GM21737 (cell line): ENCODE measurements around the gene KIAA1671.

Source experiments
- ATAC-seq: cut with Tn5 transposase; IDR thresholded peaks from one replicate; pipeline ENCODE4 v1.9.1; 2021; ENCODE audit warnings: mild to moderate bottlenecking, moderate library complexity; ENCODE audit not compliant: unreplicated experiment

The KIAA1671 gene

GRCh38 chr22:24950272-24950902 is 2.1 kb upstream of the KIAA1671 start:
- no peak for ATAC-seq

GRCh38 chr22:24952837-24953383 is 394 bp downstream of the KIAA1671 start:
- no peak for ATAC-seq

DNA sequence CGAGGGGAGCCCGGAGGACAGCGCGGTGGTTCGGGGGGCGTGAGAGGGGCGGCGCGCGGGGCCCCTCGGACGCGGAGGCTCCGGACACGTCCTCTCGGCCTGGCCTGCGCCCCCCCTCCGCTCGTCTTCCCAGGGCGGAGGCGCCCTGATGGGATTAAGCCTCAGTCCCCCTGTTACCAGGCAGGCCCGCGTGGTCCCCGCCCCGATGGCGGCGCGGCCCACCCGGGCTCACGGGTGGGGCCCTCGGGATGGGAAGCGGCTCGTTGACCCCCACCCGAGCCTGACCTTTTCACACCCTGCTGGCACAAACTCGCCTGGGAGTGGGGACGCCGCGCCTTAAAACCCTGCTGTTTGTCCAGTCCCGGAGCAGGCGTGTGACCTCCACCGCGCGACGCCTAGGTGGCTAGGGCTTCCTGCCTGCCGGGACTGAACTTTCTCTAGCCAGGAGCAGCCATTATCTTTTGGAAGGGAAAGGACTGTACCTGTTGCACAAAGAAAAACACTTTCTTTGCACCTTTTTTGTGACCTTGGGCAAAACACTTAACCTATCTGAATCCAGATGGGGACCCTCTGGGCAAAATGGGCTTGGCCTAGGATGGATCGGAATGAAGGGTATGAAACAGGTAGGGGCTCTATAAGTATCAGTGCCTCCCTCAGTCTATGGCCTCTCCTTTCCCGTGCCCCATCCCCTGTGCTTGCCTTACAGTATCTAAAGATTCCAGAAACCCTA is 1.0 kb downstream of the KIAA1671 start:
- no peak for ATAC-seq

DNA sequence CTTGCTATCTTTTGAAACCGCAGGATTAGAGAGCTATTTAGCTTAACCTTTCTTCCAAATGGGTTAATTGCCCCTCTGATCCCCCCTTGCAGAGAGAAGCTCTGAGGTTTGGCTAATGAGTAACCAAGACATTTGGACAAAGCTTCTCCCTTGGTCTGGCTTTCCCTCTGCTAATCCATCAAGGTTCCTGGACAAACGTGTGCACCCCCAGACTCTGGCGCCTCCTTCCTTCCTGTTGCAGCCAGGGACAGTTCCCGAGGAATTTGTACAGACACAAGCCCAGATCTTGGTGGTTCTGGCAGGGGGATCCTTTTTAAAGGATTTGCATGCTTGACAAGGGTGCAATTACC is 1.6 kb downstream of the KIAA1671 start:
- ATAC-seq = no peak

DNA sequence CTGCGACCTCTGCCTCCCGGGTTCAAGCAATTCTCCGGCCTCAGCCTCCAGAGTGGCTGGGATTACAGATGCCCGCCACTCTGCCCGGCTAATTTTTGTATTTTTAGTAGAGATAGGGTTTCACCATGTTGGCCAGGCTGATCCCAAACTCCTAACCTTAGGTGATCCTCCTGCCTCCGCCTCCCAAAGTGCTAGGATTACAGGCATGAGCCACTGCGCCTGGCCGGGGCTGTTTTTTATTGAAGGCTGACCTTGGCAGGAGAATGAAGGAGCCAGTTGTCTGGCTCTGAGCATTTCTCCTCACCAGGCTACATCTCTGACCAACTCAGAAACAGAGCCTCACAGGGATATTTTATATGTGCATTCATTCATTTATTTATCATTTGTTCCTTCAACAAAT is 2.3 kb downstream of the KIAA1671 start:
- ATAC-seq = no peak

- ATAC-seq = no peak
Observed at GRCh38 chr22:24957043-24957442, 4.5 kb downstream of the KIAA1671 start.

DNA sequence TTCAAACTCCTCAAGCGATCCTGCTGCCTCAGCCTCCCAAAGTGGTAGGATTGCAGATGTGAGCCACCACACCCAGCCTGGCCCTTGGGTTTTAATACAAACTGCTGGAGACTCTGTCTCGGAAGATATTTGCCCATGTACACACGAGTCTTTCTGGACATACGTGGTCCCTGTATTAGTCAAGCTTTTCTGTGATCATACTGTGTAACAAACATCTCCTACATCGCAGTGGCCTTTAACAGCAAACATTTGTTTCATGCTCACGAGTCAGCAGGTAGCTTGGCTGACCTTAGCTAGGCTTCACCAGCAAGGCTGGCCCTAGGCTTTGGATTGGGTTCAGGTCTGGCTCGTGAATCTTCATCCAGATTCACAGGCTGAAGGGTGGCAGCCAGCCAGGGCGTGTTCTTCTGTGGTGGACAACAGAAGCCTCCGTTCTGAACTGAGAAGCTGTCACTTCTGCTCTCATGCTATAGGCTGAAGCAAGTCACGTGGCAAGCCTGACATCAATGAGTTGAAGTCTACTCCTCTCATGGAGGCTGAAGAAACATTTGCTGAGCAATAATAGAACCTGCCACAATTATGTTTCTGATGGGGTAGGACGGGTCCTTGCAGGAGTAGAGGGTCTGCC is 8.8 kb downstream of the KIAA1671 start:
- ATAC-seq = no peak

DNA sequence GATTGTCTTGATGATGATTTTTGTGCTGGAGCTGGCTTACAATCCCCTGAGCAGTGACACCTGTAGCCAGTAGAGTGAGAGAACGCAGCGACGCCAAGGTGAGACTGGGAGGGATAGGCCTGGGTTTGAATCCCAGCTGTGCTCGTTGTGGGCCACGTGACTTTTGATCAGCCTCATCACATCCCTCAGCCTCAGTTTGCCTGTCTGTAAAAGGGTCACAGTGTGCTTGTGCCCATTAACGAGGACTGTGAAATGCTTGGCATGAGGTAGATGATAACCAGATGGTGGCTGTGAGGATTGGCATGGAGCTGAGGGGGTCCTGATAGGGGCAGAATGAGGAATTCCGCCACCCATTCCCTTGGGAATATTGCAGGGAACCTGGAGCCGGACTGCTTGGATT is 9.6 kb downstream of the KIAA1671 start:
- ATAC-seq = no peak

GRCh38 chr22:24962835-24963234 is 10.3 kb downstream of the KIAA1671 start:
- ATAC-seq = no peak

- no peak for ATAC-seq
Observed at GRCh38 chr22:24964441-24964840, 11.9 kb downstream of the KIAA1671 start.

GRCh38 chr22:24965822-24966626 is 13.5 kb downstream of the KIAA1671 start:
- no peak for ATAC-seq

DNA sequence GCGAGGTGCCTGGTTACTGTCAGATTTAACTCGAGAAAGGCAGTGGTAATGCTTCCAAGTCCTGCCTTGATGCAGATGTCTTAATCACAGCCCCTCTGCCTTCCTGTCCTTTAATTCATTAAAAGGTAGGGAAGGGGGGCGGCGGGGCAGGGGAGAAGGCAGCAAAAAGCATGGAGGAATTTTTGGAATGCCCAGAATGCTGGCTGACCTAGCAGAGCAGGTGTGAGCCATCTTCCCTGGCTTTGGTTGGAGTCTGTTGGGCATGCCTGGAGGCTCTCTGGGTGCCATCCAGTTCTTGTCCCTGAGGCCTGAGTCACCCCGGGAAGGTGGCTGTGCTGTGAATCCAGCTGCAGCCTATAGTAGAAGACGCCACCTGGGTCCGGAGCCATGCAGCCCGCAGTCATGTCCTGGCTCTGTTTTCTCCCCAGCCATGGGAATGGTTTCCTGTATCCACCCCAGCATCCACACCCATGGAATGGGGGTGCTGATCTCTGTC is 15.6 kb downstream of the KIAA1671 start:
- ATAC-seq = no peak

- ATAC-seq = no peak
Observed at GRCh38 chr22:24969560-24970301, 17.2 kb downstream of the KIAA1671 start.

- ATAC-seq = no peak
Observed at GRCh38 chr22:24972369-24972768, 19.9 kb downstream of the KIAA1671 start.

DNA sequence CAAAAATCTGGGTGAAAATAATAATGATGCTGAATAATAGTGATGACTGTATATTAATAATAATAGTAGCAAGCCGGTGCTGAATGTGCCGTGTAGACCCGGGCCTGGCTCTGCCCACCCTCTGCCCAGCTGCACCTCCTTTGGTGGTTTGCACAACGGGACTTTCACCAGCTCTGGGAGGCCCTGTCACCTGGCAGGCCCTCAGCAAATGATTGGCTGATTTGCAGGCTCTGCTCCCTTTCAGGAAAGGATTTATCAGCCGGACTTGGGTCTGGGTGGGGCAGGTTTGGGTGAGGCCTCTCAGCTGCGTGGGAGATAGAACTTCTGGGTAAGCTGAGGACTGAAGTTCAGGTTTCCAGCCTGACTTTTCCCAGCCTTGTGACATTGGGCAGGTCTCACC is 21.4 kb downstream of the KIAA1671 start:
- no peak for ATAC-seq

DNA sequence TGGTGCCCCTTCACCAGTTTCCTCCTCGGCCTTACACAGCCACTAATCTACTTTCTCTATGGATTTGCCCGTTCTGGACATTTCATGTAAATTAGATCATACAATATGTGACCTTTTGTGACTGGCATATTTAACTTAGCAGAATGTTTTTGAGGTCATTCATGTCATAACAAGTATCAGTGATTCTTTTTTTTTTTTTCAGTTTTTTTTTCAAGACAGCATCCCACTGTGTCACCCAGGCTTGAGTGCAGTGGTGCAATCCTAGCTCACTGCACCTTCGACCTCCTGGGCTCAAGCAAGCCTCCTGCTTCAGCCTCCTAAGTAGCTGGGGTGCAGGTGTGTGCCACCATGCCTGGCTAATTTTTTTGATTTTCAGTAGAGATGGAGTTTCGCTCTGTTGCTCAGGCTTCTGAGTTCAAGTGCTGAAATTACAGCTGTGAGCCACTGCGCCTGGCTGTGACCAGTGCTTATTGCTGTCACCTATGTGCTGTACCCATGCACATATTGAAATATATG is 22.7 kb downstream of the KIAA1671 start:
- ATAC-seq = no peak

DNA sequence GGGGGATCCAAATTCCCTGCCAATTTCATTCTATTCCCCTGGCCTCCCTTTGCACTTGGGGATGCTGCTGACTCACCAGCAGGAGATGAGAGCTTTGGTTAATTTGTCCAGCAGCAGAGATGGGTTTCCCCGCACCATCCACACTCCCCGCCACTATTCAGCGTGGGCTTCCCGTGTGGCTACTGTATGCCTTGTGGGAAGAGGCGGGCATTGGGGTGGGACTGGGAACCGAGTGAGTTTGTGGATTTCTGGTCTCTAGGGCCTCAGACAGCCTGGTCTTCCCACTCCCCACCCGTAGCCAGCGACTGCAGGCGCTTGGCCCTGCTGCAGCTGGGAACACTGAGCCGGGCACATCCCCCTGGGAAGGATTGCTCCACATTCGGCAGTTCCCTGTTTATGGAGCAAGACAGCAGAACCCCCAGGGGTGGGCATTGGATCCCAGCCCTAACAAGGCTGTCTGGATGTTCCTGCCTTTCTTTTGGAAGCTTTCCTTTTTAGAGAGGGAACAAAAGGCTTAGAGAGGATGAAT is 23.4 kb downstream of the KIAA1671 start:
- no peak for ATAC-seq

DNA sequence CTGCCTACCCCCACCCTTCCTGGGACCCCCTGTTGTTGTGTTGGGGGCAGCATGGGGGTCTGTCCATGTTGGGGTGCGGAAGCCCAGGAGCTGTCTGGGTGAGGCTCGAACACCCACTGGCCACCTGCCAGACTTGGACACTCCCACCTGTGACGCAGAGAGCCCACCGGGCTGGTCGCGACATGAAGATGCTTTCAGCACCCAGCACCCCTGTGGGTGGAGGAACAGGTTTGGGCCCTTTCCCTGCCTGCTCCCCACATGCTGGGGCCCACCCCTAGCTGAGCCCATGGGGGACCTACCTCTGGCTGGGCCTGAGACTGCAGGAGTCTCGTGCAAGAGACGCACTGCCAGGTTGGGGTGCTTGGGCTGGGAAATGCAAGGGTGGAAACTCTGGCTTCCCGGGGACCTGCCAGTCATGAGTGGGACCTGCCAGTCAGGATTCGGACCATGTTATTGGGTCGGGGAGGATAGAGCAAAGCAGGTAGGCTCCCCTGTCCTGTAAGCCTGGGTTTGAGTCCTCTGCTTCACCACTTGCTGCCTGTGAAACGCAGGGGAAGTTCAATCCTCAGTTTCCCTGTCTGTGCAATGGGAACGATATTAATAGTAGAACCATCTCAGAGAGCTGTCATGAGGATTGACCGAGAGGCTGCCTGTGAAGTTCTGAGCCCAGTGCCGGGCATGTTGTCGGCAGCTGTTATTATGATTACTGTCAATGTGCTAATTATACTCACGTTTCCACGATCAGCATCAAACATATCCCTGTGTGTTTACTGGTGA is 24.1 kb downstream of the KIAA1671 start:
- ATAC-seq = no peak
